NCI-H2227 (cell line): Measurements from ENCODE around the gene MT3.

Source experiments
- DNase-seq: peaks from one replicate; lab custom pipeline; 2025; ENCODE audit not compliant: unreplicated experiment; lab: John Stamatoyannopoulos, UW

The MT3 gene

DNA sequence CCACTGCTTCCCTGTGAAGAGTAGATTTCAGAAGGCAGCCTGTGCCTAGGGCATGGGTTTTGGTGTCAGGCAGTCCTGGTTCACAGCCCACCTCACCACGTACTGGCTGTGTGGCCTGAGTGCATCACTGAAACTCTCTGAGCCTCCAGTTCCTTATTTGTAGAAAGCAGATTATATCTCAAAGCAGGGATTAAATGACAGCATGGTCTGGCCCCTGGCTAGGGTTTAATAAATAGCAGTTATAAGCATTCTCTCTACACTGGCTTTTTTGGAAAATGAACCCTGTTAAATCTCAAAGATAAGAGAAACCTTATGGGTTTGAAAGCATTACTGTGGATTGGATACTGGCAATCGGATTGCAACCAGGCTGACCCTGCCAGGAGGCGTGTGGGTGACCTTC, 40.2 kb downstream of the MT3 start:
- no peak for DNase-seq

DNA sequence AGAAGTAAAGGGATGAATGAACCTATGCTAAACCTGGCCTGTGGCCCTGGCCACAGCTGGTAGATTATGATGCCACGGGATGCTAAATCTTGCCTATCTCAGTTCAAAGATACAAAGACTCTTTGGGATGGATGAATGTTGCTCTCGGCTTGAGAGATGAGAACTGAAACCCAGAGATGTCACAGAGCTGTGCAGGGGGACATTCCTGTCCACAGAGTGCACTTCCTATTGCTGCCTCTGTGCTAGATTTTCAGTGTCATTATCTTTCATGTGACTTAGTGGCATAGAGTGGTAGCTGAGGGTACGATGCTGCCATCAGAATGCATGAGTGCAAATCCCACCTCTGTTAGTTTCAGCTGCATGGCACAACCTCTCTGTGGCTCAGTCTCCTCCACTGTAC, 40.8 kb downstream of the MT3 start:
- DNase-seq = no peak

DNA sequence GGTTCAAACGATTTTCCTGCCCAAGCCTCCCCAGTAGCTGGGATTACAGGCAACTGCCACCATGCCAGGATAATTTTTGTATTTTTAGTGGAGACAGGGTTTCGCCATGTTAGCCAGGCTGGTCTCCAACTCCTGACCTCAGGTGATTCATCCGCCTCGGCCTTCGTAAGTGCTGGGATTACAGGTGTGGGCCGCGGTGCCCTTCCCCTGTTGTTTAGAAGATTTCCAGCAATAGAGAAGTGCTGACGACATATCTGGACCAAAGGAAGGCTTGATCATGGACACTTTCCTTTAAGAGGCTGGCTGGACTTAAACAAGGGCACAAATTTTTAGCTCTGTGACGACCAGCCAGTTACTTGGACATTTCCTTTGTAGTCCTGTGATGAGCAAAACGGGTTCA, 41.9 kb downstream of the MT3 start:
- DNase-seq = no peak

DNA sequence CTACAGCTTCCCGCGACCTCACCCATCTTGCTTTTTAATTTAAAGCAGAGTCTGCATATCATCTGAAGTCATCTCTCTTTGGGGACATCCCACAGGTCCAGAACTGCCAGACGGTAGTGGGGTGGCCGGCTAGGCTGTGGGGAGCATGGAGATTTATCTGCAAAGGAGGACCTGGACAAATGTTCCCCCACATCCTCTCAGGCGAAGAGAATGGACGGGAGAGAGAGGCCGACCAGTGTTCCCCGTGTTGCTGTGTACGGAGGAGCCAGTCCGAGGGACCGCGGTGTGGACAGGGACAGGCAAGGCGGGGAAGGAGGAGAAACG, 42.5 kb downstream of the MT3 start:
- no peak for DNase-seq

DNA sequence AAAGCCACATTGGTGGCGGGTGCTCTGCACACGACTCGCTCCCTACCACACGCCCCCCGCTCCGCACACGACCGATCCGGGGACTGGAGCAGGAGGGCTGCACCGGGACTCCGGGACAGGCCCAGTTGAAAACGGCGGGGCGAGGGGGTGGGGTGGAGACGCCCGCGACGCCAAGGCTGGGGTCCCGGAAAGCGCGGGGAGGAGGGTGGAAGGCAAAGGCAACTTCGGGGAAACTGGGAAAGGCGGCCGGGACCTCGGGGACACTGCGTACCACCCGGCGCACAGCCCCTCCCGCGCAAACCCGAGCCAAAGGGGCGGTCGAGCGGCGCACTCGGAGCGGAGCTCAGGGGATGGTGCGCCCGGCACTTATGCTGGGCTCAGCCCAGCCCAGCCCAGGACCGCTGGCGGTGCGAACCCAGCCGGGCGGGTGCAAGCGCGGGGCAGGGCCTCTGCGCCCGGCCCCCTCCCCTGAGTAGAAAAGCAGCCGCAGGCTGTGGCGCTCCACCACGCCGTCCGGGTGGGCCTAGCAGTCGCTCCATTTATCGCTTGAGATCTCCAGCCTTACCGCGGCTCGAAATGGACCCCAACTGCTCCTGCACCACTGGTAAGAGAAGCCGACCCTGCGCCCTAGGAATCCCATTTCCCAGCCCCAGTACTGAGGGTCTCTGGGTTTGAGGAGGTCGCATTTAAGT, 43.0 kb downstream of the MT3 start, which contains the start of gene MT1M:
Gene MT1M (plus strand): TSS at position 504 of the 692 bp plus-strand sequence. CDS start 73 bp downstream, at position 577.
- DNase-seq = peak; percentile 64

DNA sequence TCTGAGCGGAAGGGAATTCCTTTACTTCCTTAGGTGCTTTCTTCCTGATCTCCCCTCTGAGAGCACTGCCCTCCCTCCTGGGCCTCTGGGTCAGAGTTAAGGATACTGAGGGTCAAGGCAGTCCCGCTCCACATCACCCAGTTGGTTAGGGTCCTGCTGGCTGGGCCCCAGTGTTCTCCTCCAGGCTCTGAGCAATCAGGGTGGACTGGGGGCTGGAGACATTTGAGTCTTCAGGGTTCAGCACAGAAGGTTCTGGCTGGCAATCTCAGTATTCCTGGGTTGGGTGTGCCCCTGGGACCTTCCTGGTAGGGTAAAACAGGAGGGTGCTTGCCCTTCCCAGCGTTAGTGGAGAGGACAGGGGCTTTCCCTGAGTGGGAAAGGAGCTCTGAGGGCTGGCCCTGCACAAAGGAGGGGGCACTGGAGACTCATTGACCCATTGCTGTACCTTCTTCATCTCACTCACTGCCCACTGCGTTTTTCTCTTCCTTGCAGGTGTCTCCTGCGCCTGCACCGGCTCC, 43.6 kb downstream of the MT3 start:
- no peak for DNase-seq

DNA sequence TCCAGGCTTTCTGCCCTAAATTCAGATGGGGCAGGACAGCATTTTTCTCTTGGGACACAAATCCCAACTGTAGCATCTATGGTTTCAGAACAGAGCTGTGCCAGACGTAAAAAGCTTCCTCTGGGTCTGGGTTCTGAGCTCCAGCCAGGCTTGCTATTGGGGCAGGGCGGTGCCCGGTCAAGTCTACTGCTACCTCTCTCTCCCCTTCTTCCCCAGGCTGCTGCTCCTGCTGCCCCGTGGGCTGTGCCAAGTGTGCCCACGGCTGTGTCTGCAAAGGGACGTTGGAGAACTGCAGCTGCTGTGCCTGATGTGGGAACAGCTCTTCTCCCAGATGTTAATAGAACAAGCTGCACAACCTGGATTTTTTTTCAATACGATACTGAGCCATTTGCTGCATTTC, 44.2 kb downstream of the MT3 start:
- no peak for DNase-seq

DNA sequence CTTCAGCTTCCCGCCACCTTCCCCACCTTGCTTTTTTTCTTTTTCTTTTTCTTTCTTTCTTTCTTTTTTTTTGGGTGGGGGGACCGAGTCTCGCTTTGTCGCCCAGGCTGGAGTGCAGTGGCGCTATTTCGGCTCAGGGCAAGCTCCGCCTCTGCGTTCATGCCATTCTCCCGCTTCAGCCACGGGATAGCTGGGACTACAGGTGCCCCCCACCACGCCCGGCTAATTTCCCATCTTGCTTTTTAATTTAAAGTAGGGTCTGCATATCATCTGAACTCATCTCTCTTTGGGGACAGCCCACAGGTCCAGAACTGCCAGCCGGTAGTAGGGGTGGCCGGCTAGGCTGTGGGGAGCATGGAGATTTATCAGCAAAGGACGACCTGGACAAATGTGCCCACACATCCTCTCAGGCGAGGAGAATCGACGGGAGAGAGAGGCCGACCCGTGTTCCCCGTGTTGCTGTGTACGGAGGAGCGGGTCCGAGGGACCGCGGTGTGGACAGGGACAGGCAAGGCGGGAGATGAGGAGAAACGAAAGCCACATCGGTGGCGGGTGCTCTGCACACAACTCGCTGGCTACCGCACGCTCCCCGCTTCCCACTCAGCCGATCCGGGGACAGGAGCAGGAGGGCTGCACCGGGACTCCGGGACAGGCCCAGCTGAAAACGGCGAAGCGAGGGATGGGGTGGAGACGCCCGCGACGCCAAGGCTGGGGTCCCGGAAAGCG, 45.5 kb downstream of the MT3 start:
- no peak for DNase-seq

DNA sequence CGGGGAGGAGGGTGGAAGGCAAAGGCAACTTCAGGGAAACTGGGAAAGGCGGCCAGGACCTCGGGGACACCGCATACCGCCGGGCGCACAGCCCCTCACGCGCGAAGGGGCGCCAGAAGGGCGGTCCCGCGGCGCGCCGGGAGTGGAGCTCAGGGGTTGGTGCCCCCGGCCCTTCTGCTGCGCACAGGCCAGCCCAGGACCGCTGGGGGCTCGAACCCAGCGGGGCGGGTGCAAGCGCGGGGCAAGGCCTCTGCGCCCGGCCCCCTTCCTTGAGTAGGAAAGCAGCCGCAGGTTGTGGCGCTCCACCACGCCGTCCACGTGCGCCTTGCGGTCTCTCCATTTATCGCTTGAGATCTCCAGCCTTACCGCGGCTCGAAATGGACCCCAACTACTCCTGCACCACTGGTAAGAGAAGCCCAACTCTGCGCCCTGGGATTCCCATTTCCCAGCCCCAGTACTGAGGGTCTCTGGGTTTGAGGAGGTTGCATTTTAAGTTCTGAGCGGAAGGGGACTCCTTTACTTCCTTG, 46.2 kb downstream of the MT3 start:
- no peak for DNase-seq

DNA sequence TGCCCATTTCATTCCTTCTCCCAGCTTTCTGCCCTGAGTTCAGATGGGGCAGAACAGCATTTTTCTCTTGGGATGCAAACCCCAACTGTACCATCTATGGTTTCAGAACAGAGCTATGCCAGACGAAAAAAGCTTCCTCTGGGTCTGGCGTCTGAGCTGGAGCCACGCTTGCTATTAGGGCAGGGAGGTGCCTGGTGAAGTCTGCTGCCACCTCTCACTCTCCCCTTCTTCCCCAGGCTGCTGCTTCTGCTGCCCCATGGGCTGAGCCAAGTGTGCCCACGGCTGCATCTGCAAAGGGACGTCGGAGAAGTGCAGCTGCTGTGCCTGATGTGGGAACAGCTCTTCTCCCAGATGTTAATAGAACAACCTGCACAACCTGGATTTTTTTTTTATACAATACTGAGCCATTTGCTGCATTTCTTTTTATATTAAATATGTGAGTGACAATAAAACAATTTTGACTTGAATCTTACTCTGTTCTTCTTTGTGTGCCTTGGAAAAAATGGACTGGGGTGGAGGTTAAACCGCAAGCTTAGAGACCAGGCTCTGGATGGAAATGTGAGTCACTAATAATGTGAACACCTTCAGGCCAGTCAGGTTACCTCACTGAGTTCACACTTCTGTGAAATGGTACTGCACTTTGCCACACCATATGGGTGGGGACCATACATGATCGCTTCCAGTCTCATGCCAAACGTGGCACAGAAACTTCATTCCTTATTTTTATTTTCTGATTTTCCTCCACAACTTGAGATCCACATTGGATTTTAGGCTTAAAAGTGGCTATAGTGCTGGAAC, 47.5 kb downstream of the MT3 start:
- DNase-seq = no peak

DNA sequence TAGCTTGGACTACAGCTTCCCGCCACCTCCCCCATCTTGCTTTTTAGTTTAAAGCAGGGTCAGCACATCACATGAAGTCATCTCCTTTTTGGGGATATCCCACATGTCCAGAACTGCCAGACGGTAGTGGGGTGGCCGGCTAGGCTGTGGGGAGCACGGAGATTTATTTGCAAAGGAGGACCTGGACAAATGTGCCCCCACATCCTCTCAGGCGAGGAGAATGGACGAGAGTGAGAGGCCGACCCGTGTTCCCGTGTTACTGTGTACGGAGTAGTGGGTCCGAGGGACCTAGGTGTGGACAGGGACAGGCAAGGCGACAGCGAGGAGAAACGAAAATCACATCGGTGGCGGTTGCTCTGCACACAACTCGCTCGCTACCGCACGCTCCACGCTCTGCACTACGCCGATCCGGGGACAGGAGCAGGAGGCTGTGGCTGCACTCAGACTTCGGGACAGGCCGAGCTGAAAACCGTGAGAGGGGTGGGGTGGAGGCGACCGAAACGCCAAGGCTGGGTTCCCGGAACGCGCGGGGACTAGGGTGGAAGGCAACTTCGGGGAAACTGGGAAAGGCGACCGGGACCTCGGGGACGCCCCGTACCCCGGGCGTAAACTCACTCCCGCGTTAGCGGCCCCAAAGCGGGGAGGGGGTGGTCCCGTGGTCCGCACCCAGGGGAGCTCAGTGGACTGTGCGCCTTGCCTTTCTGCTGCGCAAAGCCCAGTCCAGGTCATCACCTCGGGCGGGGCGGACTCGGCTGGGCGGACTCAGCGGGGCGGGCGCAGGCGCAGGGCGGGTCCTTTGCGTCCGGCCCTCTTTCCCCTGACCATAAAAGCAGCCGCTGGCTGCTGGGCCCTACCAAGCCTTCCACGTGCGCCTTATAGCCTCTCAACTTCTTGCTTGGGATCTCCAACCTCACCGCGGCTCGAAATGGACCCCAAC, 48.8 kb downstream of the MT3 start, which contains the start of gene MT1A:
Gene MT1A (plus strand): TSS at position 853 of the 937 bp plus-strand sequence. CDS start 73 bp downstream, at position 926.
- no peak for DNase-seq

DNA sequence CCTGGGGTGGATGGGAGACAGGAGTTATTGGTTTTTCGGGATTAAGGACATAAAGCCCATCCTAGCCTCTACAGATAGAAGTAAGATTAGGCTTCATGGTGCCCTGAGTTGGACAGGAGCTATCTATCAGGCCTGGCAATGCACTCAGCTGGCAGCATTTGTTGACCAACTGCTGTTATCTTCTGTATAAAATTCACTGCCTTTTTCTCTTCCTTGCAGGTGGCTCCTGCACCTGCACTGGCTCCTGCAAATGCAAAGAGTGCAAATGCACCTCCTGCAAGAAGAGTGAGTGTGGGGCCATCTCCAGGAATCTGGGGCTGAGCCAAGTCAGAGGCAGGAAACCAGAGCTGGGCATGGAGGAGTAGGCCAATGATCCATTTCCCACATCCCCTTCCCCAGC, 49.7 kb downstream of the MT3 start:
- DNase-seq = no peak

DNA sequence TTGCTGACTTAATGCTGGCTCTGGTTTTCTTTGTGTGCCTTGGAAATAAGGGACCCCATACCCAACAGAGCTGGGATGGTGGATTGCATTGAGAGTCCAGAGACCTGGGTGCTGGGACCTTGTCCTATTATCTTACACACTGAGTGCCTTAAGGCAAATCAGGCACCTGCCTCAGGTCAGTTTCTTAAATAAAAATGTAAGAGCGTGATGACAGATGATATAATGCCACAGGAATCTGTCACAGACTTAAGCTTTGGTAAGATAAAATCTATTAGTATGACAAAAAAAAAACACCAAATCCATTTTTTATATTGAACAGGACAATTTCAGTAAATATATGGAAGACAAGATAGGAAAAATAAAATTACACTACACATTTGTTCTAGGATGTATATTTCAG, 50.7 kb downstream of the MT3 start:
- no peak for DNase-seq
